HG03442 (cell line): ENCODE measurements around the gene KCNMA1.

ENCODE experiments used
- ATAC-seq: cut with Tn5 transposase; IDR thresholded peaks from one replicate; pipeline ENCODE4 v1.9.1; 2021; ENCODE audit warnings: mild to moderate bottlenecking, moderate library complexity; ENCODE audit not compliant: unreplicated experiment

KCNMA1 gene

GRCh38 chr10:77311186-77311585, 326.4 kb downstream of the KCNMA1 start:
- ATAC-seq, result no peak

GRCh38 chr10:77310288-77310840, 327.2 kb downstream of the KCNMA1 start:
- no peak for ATAC-seq

GRCh38 chr10:77309509-77309908, 328.1 kb downstream of the KCNMA1 start:
- no peak for ATAC-seq

- ATAC-seq, result no peak
These were observed 328.5 kb downstream of the KCNMA1 start for GRCh38 chr10:77309092-77309491.

GRCh38 chr10:77308084-77308732, 329.4 kb downstream of the KCNMA1 start:
- ATAC-seq, result no peak

GRCh38 chr10:77306666-77307065, 330.9 kb downstream of the KCNMA1 start:
- no peak for ATAC-seq

GRCh38 chr10:77305650-77306632, 331.7 kb downstream of the KCNMA1 start:
- ATAC-seq, result no peak

GRCh38 chr10:77304192-77304591, 333.4 kb downstream of the KCNMA1 start:
- no peak for ATAC-seq

- no peak for ATAC-seq
These were observed 336.3 kb downstream of the KCNMA1 start for GRCh38 chr10:77301305-77301730.

- no peak for ATAC-seq
These were observed 336.8 kb downstream of the KCNMA1 start for GRCh38 chr10:77300682-77301302.

GRCh38 chr10:77299320-77299719, 338.3 kb downstream of the KCNMA1 start:
- ATAC-seq, result no peak

GRCh38 chr10:77297393-77297739, 340.2 kb downstream of the KCNMA1 start:
- ATAC-seq, result no peak

- no peak for ATAC-seq
These were observed 340.8 kb downstream of the KCNMA1 start for GRCh38 chr10:77296534-77297392.

GRCh38 chr10:77293773-77294172, 343.8 kb downstream of the KCNMA1 start:
- no peak for ATAC-seq

GRCh38 chr10:77293347-77293746, 344.3 kb downstream of the KCNMA1 start:
- ATAC-seq, result no peak

GRCh38 chr10:77291596-77292505, 345.8 kb downstream of the KCNMA1 start:
- no peak for ATAC-seq

GRCh38 chr10:77290528-77291155, 347.0 kb downstream of the KCNMA1 start:
- ATAC-seq, result no peak

GRCh38 chr10:77289790-77290189, 347.8 kb downstream of the KCNMA1 start:
- no peak for ATAC-seq

GRCh38 chr10:77289027-77289501, 348.5 kb downstream of the KCNMA1 start:
- no peak for ATAC-seq
